PC-9 (cell line): ENCODE results near the gene PLEKHG2. TPM values are rescaled to one million over a fixed set of nuclear protein-coding genes. Genes with fewer than 3 reads are reported as not detected.

Experiments used
- BruUV-seq: library from RNA; stranded (reverse); fragments of 400-500 nt; replicated peaks from 2 replicates; lab custom pipeline; 2021; lab: Mats Ljungman, UMichigan
- CTCF ChIA-PET: fragments of 300-600 bp; sonication (Branson Sonifier 250); formaldehyde crosslinking; loops from one replicate; lab custom pipeline; 2022; ENCODE audit warnings: antibody characterized with exemption; lab: Charles Lee
- POLR2A ChIA-PET: fragments of 300-600 bp; sonication (Branson Sonifier 250); formaldehyde crosslinking; loops from one replicate; lab custom pipeline; 2022; ENCODE audit warnings: antibody characterized with exemption; ENCODE audit not compliant: unreplicated experiment; lab: Charles Lee
- DNase-seq, 2 experiments: peaks; one replicate each; pipeline versions ENCODE4 v3.0.0 to v3.0.0-alpha.2; 2015 to 2022; ENCODE audit warnings: mixed read lengths in 1 of 2
- H2AFZ ChIP-seq: fragments of 200-600 bp; sonication (generic); 2 replicates; pipeline ENCODE4 v1.8.1; 2017; ENCODE audit warnings: antibody characterized with exemption
- H3F3A ChIP-seq: fragments of 200-600 bp; sonication (generic); 2 replicates; pipeline ENCODE4 v1.8.1; 2017; ENCODE audit warnings: antibody characterized with exemption, mild to moderate bottlenecking, low read depth; ENCODE audit not compliant: insufficient read depth
- H3K27ac ChIP-seq: fragments of 200-600 bp; sonication (generic); 2 replicates; pipeline ENCODE4 v1.6.1; 2016; ENCODE audit warnings: mixed run types
- H3K27me3 ChIP-seq: fragments of 200-600 bp; sonication (generic); 2 replicates; pipeline ENCODE4 v1.6.1; 2016; ENCODE audit warnings: low read depth, mixed run types; ENCODE audit not compliant: insufficient read depth
- H3K36me3 ChIP-seq: fragments of 200-600 bp; sonication (generic); 2 replicates; pipeline ENCODE4 v1.6.1; 2016; ENCODE audit warnings: low read depth, mixed run types
- H3K4me1 ChIP-seq: fragments of 200-600 bp; sonication (generic); replicated peaks from 2 replicates; pipeline ENCODE4 v1.6.1; 2016; ENCODE audit warnings: mixed run types; ENCODE audit not compliant: insufficient read depth
- H3K4me2 ChIP-seq: fragments of 200-600 bp; sonication (generic); 2 replicates; pipeline ENCODE4 v1.6.1; 2017; ENCODE audit warnings: mixed run types
- H3K4me3 ChIP-seq: fragments of 200-600 bp; sonication (generic); 2 replicates; pipeline ENCODE4 v1.6.1; 2016; ENCODE audit warnings: mixed run types
- H3K79me2 ChIP-seq: fragments of 200-600 bp; sonication (generic); 2 replicates; pipeline ENCODE4 v1.6.1; 2017; ENCODE audit warnings: low read depth, mixed run types
- H3K9me2 ChIP-seq: fragments of 200-600 bp; sonication (generic); 2 replicates; pipeline ENCODE4 v1.8.1; 2017; ENCODE audit warnings: mild to moderate bottlenecking; ENCODE audit not compliant: insufficient read depth
- H3K9me3 ChIP-seq: fragments of 200-600 bp; sonication (generic); 2 replicates; pipeline ENCODE4 v1.8.1; 2016; ENCODE audit warnings: low read depth; ENCODE audit not compliant: insufficient read depth
- H4K20me1 ChIP-seq: fragments of 200-600 bp; sonication (generic); 2 replicates; pipeline ENCODE4 v1.8.1; 2017; ENCODE audit not compliant: insufficient read depth
- EZH2 ChIP-seq: fragments of 200-600 bp; sonication (generic); IDR thresholded peaks from 2 replicates; pipeline ENCODE4 v1.8.0; 2017; ENCODE audit warnings: antibody characterized with exemption, low read depth
- intact Hi-C: fragments of 100-400 bp; cut with micrococcal nuclease; formaldehyde crosslinking; loops from one replicate; pipeline ENCODE4 v1.10.0; 2022; ENCODE audit not compliant: unreplicated experiment
- total RNA-seq: library from RNA; stranded (reverse); gene quantifications from 2 replicates; pipeline ENCODE4 v1.2.3, GENCODE V29; 2021
- TF ChIP-seq, protein P1 (sequence below): fragments of 200-600 bp; sonication (generic); conservative IDR thresholded peaks from 2 replicates; pipeline ENCODE4 v1.6.1; 2017; ENCODE audit warnings: mixed run types, antibody characterized with exemption, mild to moderate bottlenecking, moderate library complexity

The PLEKHG2 gene
- total RNA-seq, 1 experiment from 2014 or later: 26.1 TPM

DNA sequence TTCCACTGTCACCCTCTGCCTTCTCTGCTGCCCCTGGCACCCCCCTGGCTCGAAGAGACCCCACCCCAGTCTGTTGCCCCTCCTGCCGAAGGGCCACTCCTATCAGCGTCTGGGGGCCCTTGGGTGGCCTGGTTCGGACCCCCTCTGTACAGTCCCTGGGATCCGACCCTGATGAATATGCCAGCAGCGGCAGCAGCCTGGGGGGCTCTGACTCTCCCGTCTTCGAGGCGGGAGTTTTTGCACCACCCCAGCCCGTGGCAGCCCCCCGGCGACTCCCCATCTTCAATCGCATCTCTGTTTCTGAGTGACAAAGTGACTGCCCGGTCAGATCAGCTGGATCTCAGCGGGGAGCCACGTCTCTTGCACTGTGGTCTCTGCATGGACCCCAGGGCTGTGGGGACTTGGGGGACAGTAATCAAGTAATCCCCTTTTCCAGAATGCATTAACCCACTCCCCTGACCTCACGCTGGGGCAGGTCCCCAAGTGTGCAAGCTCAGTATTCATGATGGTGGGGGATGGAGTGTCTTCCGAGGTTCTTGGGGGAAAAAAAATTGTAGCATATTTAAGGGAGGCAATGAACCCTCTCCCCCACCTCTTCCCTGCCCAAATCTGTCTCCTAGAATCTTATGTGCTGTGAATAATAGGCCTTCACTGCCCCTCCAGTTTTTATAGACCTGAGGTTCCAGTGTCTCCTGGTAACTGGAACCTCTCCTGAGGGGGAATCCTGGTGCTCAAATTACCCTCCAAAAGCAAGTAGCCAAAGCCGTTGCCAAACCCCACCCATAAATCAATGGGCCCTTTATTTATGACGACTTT, 3.9 kb upstream of the PLEKHG2 start:
- Histone ChIP-seq H3K4me3 (peak overlapping the region; percentile 99), H3K9me3 (no peaks in the 10 kb centered on the region), H3K27me3 (no peaks in the 10 kb centered on the region), H3F3A (peaks cover 59% of the 10 kb centered on the region), H3K4me1 (peaks cover 50% of the 10 kb centered on the region), H3K9me2 (no peaks in the 10 kb centered on the region), H2AFZ (no peak overlapping the region), H3K36me3 (peaks cover 11% of the 10 kb centered on the region; the same call in 1 of the 2 replicates), H3K79me2 (peaks cover 27% of the 10 kb centered on the region), H4K20me1 (peaks cover 14% of the 10 kb centered on the region), H3K4me2 (peak overlapping the region; percentile 99), H3K27ac (peak overlapping the region; percentile 93)
- TSS peak; percentile 42 for BruUV-seq
- ChIA-PET POLR2A (interaction anchor here (0.6 to 1.0 kb wide), 2 partner anchors 7 to 10 kb away, joined by 4 to 18 read pairs; no protein-coding TSS in a partner anchor), CTCF (interaction anchor here (0.6 to 1.0 kb wide), 2 partner anchors 11 to 66 kb away, joined by 4 to 6 read pairs; partner anchors contain the start of gene SAMD4B)
- intact Hi-C loops: no loop called here
- TF ChIP-seq EZH2: no peak
- TF ChIP-seq, protein P1, sequence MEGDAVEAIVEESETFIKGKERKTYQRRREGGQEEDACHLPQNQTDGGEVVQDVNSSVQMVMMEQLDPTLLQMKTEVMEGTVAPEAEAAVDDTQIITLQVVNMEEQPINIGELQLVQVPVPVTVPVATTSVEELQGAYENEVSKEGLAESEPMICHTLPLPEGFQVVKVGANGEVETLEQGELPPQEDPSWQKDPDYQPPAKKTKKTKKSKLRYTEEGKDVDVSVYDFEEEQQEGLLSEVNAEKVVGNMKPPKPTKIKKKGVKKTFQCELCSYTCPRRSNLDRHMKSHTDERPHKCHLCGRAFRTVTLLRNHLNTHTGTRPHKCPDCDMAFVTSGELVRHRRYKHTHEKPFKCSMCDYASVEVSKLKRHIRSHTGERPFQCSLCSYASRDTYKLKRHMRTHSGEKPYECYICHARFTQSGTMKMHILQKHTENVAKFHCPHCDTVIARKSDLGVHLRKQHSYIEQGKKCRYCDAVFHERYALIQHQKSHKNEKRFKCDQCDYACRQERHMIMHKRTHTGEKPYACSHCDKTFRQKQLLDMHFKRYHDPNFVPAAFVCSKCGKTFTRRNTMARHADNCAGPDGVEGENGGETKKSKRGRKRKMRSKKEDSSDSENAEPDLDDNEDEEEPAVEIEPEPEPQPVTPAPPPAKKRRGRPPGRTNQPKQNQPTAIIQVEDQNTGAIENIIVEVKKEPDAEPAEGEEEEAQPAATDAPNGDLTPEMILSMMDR: no peak
- DNase-seq: peak in 1 of 2 experiments; percentile 49

DNA sequence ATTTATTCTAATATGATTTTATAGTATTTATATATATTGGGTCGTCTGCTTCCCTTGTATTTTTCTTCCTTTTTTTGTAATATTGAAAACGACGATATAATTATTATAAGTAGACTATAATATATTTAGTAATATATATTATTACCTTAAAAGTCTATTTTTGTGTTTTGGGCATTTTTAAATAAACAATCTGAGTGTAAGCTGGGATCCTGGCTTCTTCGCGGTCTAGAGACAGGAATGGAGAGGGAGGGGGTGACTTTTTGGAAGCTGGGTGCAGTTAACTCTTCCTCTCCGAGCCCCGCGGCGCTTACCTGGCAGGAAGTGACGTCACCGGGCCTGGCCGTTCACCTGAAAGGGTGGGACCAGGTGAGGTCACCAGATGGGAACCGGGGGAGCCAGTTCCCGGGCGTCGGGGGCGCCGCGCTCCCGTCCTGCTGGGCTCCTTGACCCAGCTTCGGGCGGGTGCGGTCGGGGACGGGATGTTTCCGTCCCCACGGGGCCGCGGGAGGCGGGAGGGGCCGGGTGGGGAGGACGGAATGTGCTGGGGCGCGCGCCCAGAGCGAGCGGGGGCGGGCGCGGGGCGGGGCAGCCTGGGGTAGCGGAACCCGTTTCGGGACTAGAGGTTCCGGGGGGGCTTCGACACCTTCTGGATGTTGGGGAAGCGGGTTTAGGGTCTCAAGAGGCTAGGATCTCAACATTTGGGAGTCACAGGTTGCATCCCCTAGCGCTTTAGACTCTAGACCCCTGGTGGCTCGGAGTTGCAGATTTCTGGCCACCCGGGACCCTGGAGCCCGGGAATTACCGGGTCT, 3.1 kb upstream of the PLEKHG2 start:
- Histone ChIP-seq H3K9me2 (no peaks in the 10 kb centered on the region), H3K9me3 (no peaks in the 10 kb centered on the region), H3K4me1 (peaks cover 49% of the 10 kb centered on the region), H3K4me3 (peak overlapping the region; percentile 99), H3F3A (peaks cover 61% of the 10 kb centered on the region), H4K20me1 (peaks cover 14% of the 10 kb centered on the region), H3K79me2 (peaks cover 27% of the 10 kb centered on the region), H3K36me3 (peaks cover 11% of the 10 kb centered on the region; the same call in 1 of the 2 replicates), H3K4me2 (peak overlapping the region; percentile 99), H3K27ac (peak overlapping the region; percentile 93), H3K27me3 (no peaks in the 10 kb centered on the region), H2AFZ (peak overlapping the region; percentile 20; the same call in 1 of the 2 replicates)
- POLR2A ChIA-PET: interaction anchor here (0.6 to 1.0 kb wide), 3 partner anchors 8 to 16 kb away, joined by 4 to 18 read pairs (median 5); no protein-coding TSS in a partner anchor
- TF ChIP-seq, protein P1: no peak
- TF ChIP-seq EZH2: no peak
- no TSS peak for BruUV-seq
- CTCF ChIA-PET: interaction anchor here (0.6 to 1.0 kb wide), 2 partner anchors 11 to 67 kb away, joined by 4 to 6 read pairs; partner anchors contain the start of gene SAMD4B
- DNase-seq: peak; percentile 93 to 97
- intact Hi-C loops: loop anchor here (2.0 to 5.0 kb wide), 4 partner anchors 197 to 447 kb away; partner anchors contain the start of gene FBXO27
